Spinal cord (tissue), 10 donors: Measurements from ENCODE around the gene MVB12B. TPM values are rescaled to one million over a fixed set of nuclear protein-coding genes. Genes with fewer than 3 reads are reported as not detected.
A peak's percentile ranks its signal among the peaks of the same experiment; 100 is the strongest.

Experiments
- DNase-seq, 6 donors: peaks; one replicate each; pipeline versions ENCODE4 v3.0.0 to v3.0.0-alpha.2; 2013 to 2015; ENCODE audit warnings: low spot score in 6 of 6, low read depth in 4 of 6
- H3K27ac ChIP-seq: one replicate; pipeline ENCODE4 v1.5.1; 2013; ENCODE audit warnings: low read depth, low read length, control low read depth
- H3K27me3 ChIP-seq: one replicate; pipeline ENCODE4 v1.6.1; 2013; ENCODE audit warnings: low read length; ENCODE audit not compliant: control insufficient read depth, insufficient read depth
- H3K36me3 ChIP-seq: one replicate; pipeline ENCODE4 v1.6.1; 2013; ENCODE audit warnings: low read length; ENCODE audit not compliant: control insufficient read depth, insufficient read depth
- H3K4me1 ChIP-seq: one replicate; pipeline ENCODE4 v1.6.1; 2013; ENCODE audit warnings: low read length; ENCODE audit not compliant: control insufficient read depth, insufficient read depth
- H3K4me3 ChIP-seq: one replicate; pipeline ENCODE4 v1.5.1; 2013; ENCODE audit warnings: low read depth, low read length, control low read depth
- H3K9me3 ChIP-seq: one replicate; pipeline ENCODE4 v1.6.1; 2013; ENCODE audit warnings: low read length; ENCODE audit not compliant: control insufficient read depth, insufficient read depth
- WGBS: methylation state at CpG from one replicate; pipeline ENCODE4 v1.1.5; 2013; ENCODE audit warnings: missing lambda C conversion rate; ENCODE audit not compliant: insufficient coverage; 5-methylcytosine and 5-hydroxymethylcytosine counted together
- polyA plus RNA-seq, 2 donors: library from polyadenylated mRNA; unstranded; fragments of 120-200 nt; gene quantifications; one replicate each; pipeline ENCODE4 v1.2.1, GENCODE V29; 2013; ENCODE audit not compliant: insufficient read length in 2 of 2
- total RNA-seq, 2 donors: library from RNA; depleted of rRNA in 1 of 2; stranded (reverse); fragments of 120-200 nt in 1 of 2; fragments of >200 nt in 1 of 2; gene quantifications; one replicate each; pipeline versions ENCODE4 v1.2.3 to v1.2.4, GENCODE V29; 2013 to 2014
- donor health status: healthy.

Gene MVB12B
- total and polyA plus RNA-seq, 4 donors: 28.9 to 84.2 (median 55.6) TPM

- Histone ChIP-seq H3K4me3 (no peak overlapping the region), H3K27me3 (no peaks in the 10 kb centered on the region), H3K9me3 (peaks cover 5% of the 10 kb centered on the region), H3K4me1 (peaks cover 34% of the 10 kb centered on the region), H3K36me3 (peaks cover 11% of the 10 kb centered on the region), H3K27ac (peak overlapping the region; percentile 76)
- WGBS: 84% methylated on average over 13 of the region's 13 CpGs
- DNase-seq: no peak
These were observed 40.5 kb downstream of the MVB12B start for GRCh38 chr9:126367139-126367538.

GRCh38 chr9:126367616-126368015 is 41.0 kb downstream of the MVB12B start:
- Histone ChIP-seq H3K36me3 (peaks cover 11% of the 10 kb centered on the region), H3K9me3 (peaks cover under 1% of the 10 kb centered on the region), H3K27ac (peak overlapping the region; percentile 76), H3K27me3 (no peaks in the 10 kb centered on the region), H3K4me1 (peaks cover 34% of the 10 kb centered on the region), H3K4me3 (no peak overlapping the region)
- no peak for DNase-seq
- WGBS: 56% methylated on average over 2 of the region's 3 CpGs

- peak overlapping the region; percentile 76 for H3K27ac ChIP-seq
- peaks cover 11% of the 10 kb centered on the region for H3K36me3 ChIP-seq
- no peaks in the 10 kb centered on the region for H3K9me3 ChIP-seq
- WGBS: 89% methylated on average over 5 of the region's 7 CpGs
- no peaks in the 10 kb centered on the region for H3K27me3 ChIP-seq
- peaks cover 38% of the 10 kb centered on the region for H3K4me1 ChIP-seq
- DNase-seq: no peak
- no peak overlapping the region for H3K4me3 ChIP-seq
These were observed 41.4 kb downstream of the MVB12B start for GRCh38 chr9:126368020-126368419.

GRCh38 chr9:126371007-126371870 is 44.6 kb downstream of the MVB12B start:
- WGBS: 98% methylated on average over 16 of the region's 17 CpGs
- H3K36me3 ChIP-seq: peaks cover 11% of the 10 kb centered on the region
- H3K4me1 ChIP-seq: peaks cover 46% of the 10 kb centered on the region
- no peaks in the 10 kb centered on the region for H3K27me3 ChIP-seq
- H3K4me3 ChIP-seq: no peak overlapping the region
- no peak for DNase-seq
- H3K27ac ChIP-seq: no peak overlapping the region
- H3K9me3 ChIP-seq: no peaks in the 10 kb centered on the region

- H3K4me3 ChIP-seq: no peak overlapping the region
- DNase-seq: no peak
- H3K4me1 ChIP-seq: peaks cover 47% of the 10 kb centered on the region
- no peak overlapping the region for H3K27ac ChIP-seq
- no peaks in the 10 kb centered on the region for H3K9me3 ChIP-seq
- H3K27me3 ChIP-seq: no peaks in the 10 kb centered on the region
- peaks cover 6% of the 10 kb centered on the region for H3K36me3 ChIP-seq
- WGBS: 92% methylated on average over 5 of the region's 6 CpGs
These were observed 46.1 kb downstream of the MVB12B start for GRCh38 chr9:126372716-126373115.

- H3K27me3 ChIP-seq: no peaks in the 10 kb centered on the region
- no peaks in the 10 kb centered on the region for H3K9me3 ChIP-seq
- no peak overlapping the region for H3K4me3 ChIP-seq
- H3K4me1 ChIP-seq: peaks cover 47% of the 10 kb centered on the region
- peaks cover 7% of the 10 kb centered on the region for H3K36me3 ChIP-seq
- WGBS: 62% methylated on average over 5 of the region's 5 CpGs
- H3K27ac ChIP-seq: peak overlapping the region; percentile 40
- no peak for DNase-seq
These were observed 46.6 kb downstream of the MVB12B start for GRCh38 chr9:126373241-126373640.

GRCh38 chr9:126374366-126374781 is 47.7 kb downstream of the MVB12B start:
- peak overlapping the region; percentile 79 for H3K27ac ChIP-seq
- 82% methylated on average over 3 of the region's 4 CpGs for WGBS
- H3K27me3 ChIP-seq: no peaks in the 10 kb centered on the region
- DNase-seq: no peak
- no peaks in the 10 kb centered on the region for H3K9me3 ChIP-seq
- H3K36me3 ChIP-seq: peaks cover 9% of the 10 kb centered on the region
- H3K4me1 ChIP-seq: peaks cover 55% of the 10 kb centered on the region
- H3K4me3 ChIP-seq: no peak overlapping the region

- H3K27ac ChIP-seq: peak overlapping the region; percentile 93
- no CpG with 5 or more reads among the region's 7 CpGs for WGBS
- no peaks in the 10 kb centered on the region for H3K9me3 ChIP-seq
- H3K4me1 ChIP-seq: peaks cover 65% of the 10 kb centered on the region
- H3K36me3 ChIP-seq: peaks cover 13% of the 10 kb centered on the region
- no peak overlapping the region for H3K4me3 ChIP-seq
- H3K27me3 ChIP-seq: no peaks in the 10 kb centered on the region
- DNase-seq: peak in 1 of 6 donors; percentile 43
These were observed 48.8 kb downstream of the MVB12B start for GRCh38 chr9:126375386-126375785.

GRCh38 chr9:126376311-126377175 is 49.9 kb downstream of the MVB12B start:
- no peaks in the 10 kb centered on the region for H3K27me3 ChIP-seq
- H3K9me3 ChIP-seq: no peaks in the 10 kb centered on the region
- H3K27ac ChIP-seq: peak overlapping the region; percentile 93
- WGBS: 22% methylated on average over 12 of the region's 18 CpGs
- peaks cover 11% of the 10 kb centered on the region for H3K36me3 ChIP-seq
- peak overlapping the region; percentile 12 for H3K4me3 ChIP-seq
- H3K4me1 ChIP-seq: peaks cover 66% of the 10 kb centered on the region
- peak in 3 of 6 donors; percentile 57 to 82 (median 77) for DNase-seq
